Esophagus muscularis mucosa (tissue), 4 donors: ENCODE results near the gene TUBB4B. TPM values are rescaled to one million over a fixed set of nuclear protein-coding genes. Genes with fewer than 3 reads are reported as not detected.
A peak's percentile ranks its signal among the peaks of the same experiment; 100 is the strongest.
"Not testable (repeated sequence)": the region's sequence is repeated elsewhere in the genome, so short reads cannot be mapped to it uniquely, and the experiment has no call there.

Experiments used
- DNase-seq: peaks from one replicate; pipeline ENCODE4 v3.0.0-alpha.2; 2017; ENCODE audit errors: extremely low spot score
- H3K27ac ChIP-seq, 4 donors: fragments of 200-600 bp; sonication (generic); replicated peaks in 1 of 4; 1 replicate in 3 of 4; 2 replicates in 1 of 4; pipeline ENCODE4 v1.5.1; 2016 to 2019; ENCODE audit warnings: mild to moderate bottlenecking in 1 of 4
- H3K27me3 ChIP-seq, 4 donors: fragments of 200-600 bp; sonication (generic); one replicate each; pipeline versions ENCODE4 v1.5.1 to v1.6.0; 2016 to 2019
- H3K36me3 ChIP-seq, 4 donors: fragments of 200-600 bp; sonication (generic); one replicate each; pipeline ENCODE4 v1.5.1; 2016 to 2019
- H3K4me1 ChIP-seq, 4 donors: fragments of 200-600 bp; sonication (generic); one replicate each; pipeline ENCODE4 v1.5.1; 2016 to 2019
- H3K4me3 ChIP-seq, 4 donors: fragments of 200-600 bp; sonication (generic); 1 replicate in 2 of 4; 2 replicates in 2 of 4; pipeline ENCODE4 v1.5.1; 2016 to 2019; ENCODE audit warnings: mild to moderate bottlenecking in 4 of 4, moderate library complexity in 1 of 4
- H3K9me3 ChIP-seq, 4 donors: fragments of 200-600 bp; sonication (generic); 1 replicate in 3 of 4; 2 replicates in 1 of 4; pipeline ENCODE4 v1.5.1; 2016 to 2019
- CTCF ChIP-seq, 3 experiments: fragments of 200-600 bp in 2 of 3; fragments of 450-650 bp in 1 of 3; sonication (generic) in 2 of 3; IDR thresholded peaks; one replicate each; pipeline ENCODE4 v1.5.1; 2017 to 2019; ENCODE audit warnings: antibody characterized with exemption in 3 of 3, mild to moderate bottlenecking in 2 of 3, moderate library complexity in 1 of 3
- EP300 ChIP-seq: sonication (generic); formaldehyde crosslinking; IDR thresholded peaks from one replicate; pipeline ENCODE4 v1.6.1; 2017; ENCODE audit warnings: antibody characterized with exemption
- POLR2A ChIP-seq: fragments of 450-650 bp; IDR thresholded peaks from one replicate; pipeline ENCODE4 v1.6.1; 2017; ENCODE audit warnings: antibody characterized with exemption, moderate library complexity, mild to moderate bottlenecking, low read depth
- POLR2AphosphoS5 ChIP-seq, 2 donors: sonication (generic); formaldehyde crosslinking; IDR thresholded peaks; one replicate each; pipeline ENCODE4 v1.6.1; 2017; ENCODE audit warnings: antibody characterized with exemption in 2 of 2
- WGBS: methylation state at CpG from one replicate; pipeline ENCODE4 v1.1.5; 2018; 5-methylcytosine and 5-hydroxymethylcytosine counted together
- intact Hi-C: fragments of 100-400 bp; cut with DNase I; formaldehyde crosslinking; loops from one replicate; pipeline ENCODE4 v1.15.1; 2023
- total RNA-seq, 4 donors: library from RNA; depleted of rRNA; stranded (reverse); fragments of >200 nt; gene quantifications; one replicate each; pipeline versions ENCODE4 v1.1.0 to v1.2.1, GENCODE V29; 2016

Gene TUBB4B
- total RNA-seq, 4 donors from 2014 or later: 227 to 469 (median 304) TPM

GRCh38 chr9:137256856-137257255, 15.8 kb downstream of the TUBB4B start:
- 94% methylated on average over 15 of the region's 15 CpGs for WGBS
- intact Hi-C loops: no loop called here
- Histone ChIP-seq H3K36me3 (peaks cover 0 to 41% (median 32%) of the 10 kb centered on the region in 4 donors), H3K4me3 (peak overlapping the region in 3 of 4 donors; percentile 81 to 100 (median 87)), H3K9me3 (no peaks in the 10 kb centered on the region), H3K4me1 (peaks cover 24 to 36% (median 27%) of the 10 kb centered on the region in 4 donors), H3K27ac (no peak overlapping the region), H3K27me3 (no peaks in the 10 kb centered on the region)
- TF ChIP-seq POLR2AphosphoS5 (IDR thresholded peaks at IDR 0.05): no peak
- no peak for TF ChIP-seq CTCF (IDR thresholded peaks at IDR 0.05)
- no peak for TF ChIP-seq EP300
- TF ChIP-seq POLR2A: no peak
- no peak for DNase-seq

GRCh38 chr9:137262173-137262908, 21.3 kb downstream of the TUBB4B start:
- WGBS: 29% methylated on average over 15 of the region's 15 CpGs
- H3K27ac ChIP-seq, intact Hi-C loops, H3K27me3 ChIP-seq, H3K9me3 ChIP-seq, DNase-seq, H3K4me1 ChIP-seq, H3K4me3 ChIP-seq: not testable (repeated sequence)
- peak; percentile 34 to 55 (median 50) for TF ChIP-seq CTCF (IDR thresholded peaks at IDR 0.05)
- peaks cover 27 to 72% (median 62%) of the 10 kb centered on the region in 4 donors for H3K36me3 ChIP-seq

- DNase-seq: no peak
- intact Hi-C loops: no loop called here
- H3K4me3 ChIP-seq: no peak overlapping the region
- WGBS: 87% methylated on average over 24 of the region's 24 CpGs
- no peaks in the 10 kb centered on the region for H3K9me3 ChIP-seq
- no peak for TF ChIP-seq POLR2AphosphoS5 (IDR thresholded peaks at IDR 0.05)
- TF ChIP-seq EP300: no peak
- no peak for TF ChIP-seq POLR2A
- no peak for TF ChIP-seq CTCF (IDR thresholded peaks at IDR 0.05)
- peaks cover 29 to 72% (median 65%) of the 10 kb centered on the region in 4 donors for H3K36me3 ChIP-seq
- peaks cover 7 to 10% (median 8%) of the 10 kb centered on the region in 4 donors for H3K4me1 ChIP-seq
- H3K27me3 ChIP-seq: no peaks in the 10 kb centered on the region
- no peak overlapping the region for H3K27ac ChIP-seq
These were observed 21.8 kb downstream of the TUBB4B start for GRCh38 chr9:137262909-137263285.

- peaks cover 29 to 73% (median 62%) of the 10 kb centered on the region in 4 donors for H3K36me3 ChIP-seq
- 78% methylated on average over 7 of the region's 10 CpGs for WGBS
- no peak for TF ChIP-seq CTCF (IDR thresholded peaks at IDR 0.05)
- TF ChIP-seq POLR2AphosphoS5 (IDR thresholded peaks at IDR 0.05): no peak
- TF ChIP-seq POLR2A: no peak
- no peaks in the 10 kb centered on the region for H3K9me3 ChIP-seq
- H3K4me1 ChIP-seq: peaks cover 13 to 16% (median 14%) of the 10 kb centered on the region in 4 donors
- no peak overlapping the region for H3K4me3 ChIP-seq
- H3K27ac ChIP-seq: no peak overlapping the region
- no peaks in the 10 kb centered on the region for H3K27me3 ChIP-seq
- intact Hi-C loops: no loop called here
- no peak for DNase-seq
These were observed 22.4 kb downstream of the TUBB4B start for GRCh38 chr9:137263506-137263905.

GRCh38 chr9:137264067-137264466, 23.0 kb downstream of the TUBB4B start:
- intact Hi-C loops: no loop called here
- H3K9me3 ChIP-seq: no peaks in the 10 kb centered on the region
- H3K27ac ChIP-seq: no peak overlapping the region
- no peak overlapping the region for H3K4me3 ChIP-seq
- H3K36me3 ChIP-seq: peaks cover 29 to 73% (median 57%) of the 10 kb centered on the region in 4 donors
- H3K4me1 ChIP-seq: peaks cover 18 to 22% (median 20%) of the 10 kb centered on the region in 4 donors
- TF ChIP-seq CTCF (IDR thresholded peaks at IDR 0.05): no peak
- no peak for TF ChIP-seq EP300
- no peak for TF ChIP-seq POLR2A
- TF ChIP-seq POLR2AphosphoS5 (IDR thresholded peaks at IDR 0.05): no peak
- WGBS: 89% methylated on average over 11 of the region's 22 CpGs
- DNase-seq: no peak
- no peaks in the 10 kb centered on the region for H3K27me3 ChIP-seq
